PFSK-1 (cell line): ENCODE data around the gene MAML2.

Experiments used
- FOXP2 ChIP-seq: optimal IDR thresholded peaks from 2 replicates; pipeline ENCODE3; 2011; ENCODE audit warnings: borderline replicate concordance, control low read depth, inconsistent platforms; ENCODE audit not compliant: insufficient read depth; ENCODE audit errors: extremely low read length, extremely low read depth
- POLR2AphosphoS5 ChIP-seq: IDR thresholded peaks from 2 replicates; pipeline ENCODE4 v1.6.1; 2012; ENCODE audit warnings: low read depth, mild to moderate bottlenecking, control low read depth, low read length, moderate library complexity
- REST ChIP-seq, 2 experiments: IDR thresholded peaks; 2 replicates each; pipeline versions ENCODE4 v1.6.1 to v1.8.0; 2011 to 2012; ENCODE audit warnings: low read depth in 2 of 2, low read length in 2 of 2, control low read depth in 1 of 2, inconsistent platforms in 1 of 2, mild to moderate bottlenecking in 1 of 2, moderate library complexity in 1 of 2; ENCODE audit not compliant: insufficient read depth in 1 of 2
- TAF1 ChIP-seq: IDR thresholded peaks from 2 replicates; pipeline ENCODE4 v1.6.1; 2012; ENCODE audit warnings: low read length, control low read depth, borderline replicate concordance; ENCODE audit not compliant: insufficient read depth

DNA sequence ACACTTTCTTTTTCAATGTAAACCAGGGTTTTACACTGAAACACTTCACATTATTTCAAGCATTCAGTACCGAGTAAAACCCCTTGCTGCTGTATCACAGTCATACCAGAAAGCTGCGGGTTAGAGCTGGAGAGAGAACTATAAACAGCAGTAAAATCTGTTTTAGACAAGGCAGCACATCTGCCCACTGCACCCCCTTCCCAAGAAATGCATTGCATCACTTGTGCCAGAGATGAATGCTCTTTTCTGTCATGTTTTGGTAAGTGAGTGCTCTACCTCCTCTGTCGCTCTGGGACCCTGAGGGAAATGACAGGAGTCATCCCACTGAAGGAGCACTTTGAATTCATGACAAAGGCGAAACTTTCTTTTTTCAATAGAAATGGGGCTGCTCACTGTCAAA, 107.2 kb downstream of the MAML2 start:
- TF ChIP-seq TAF1 (no peak), POLR2AphosphoS5 (no peak), FOXP2 (no peak), REST (IDR thresholded peaks at IDR 0.05; ENCODE audit: insufficient read depth in 1 of 2, low read depth in 2 of 2, low read length in 2 of 2) (no peak)
